Coronary artery (tissue), 2 donors: Measurements from ENCODE around the gene LTC4S.
A peak's percentile ranks its signal among the peaks of the same experiment; 100 is the strongest.

Experiments used
- DNase-seq: peaks from one replicate; pipeline ENCODE4 v3.0.0-alpha.2; 2017; ENCODE audit warnings: low spot score
- H3K27ac ChIP-seq, 2 donors: fragments of 200-600 bp; sonication (generic); one replicate each; pipeline ENCODE4 v1.5.1; 2016 to 2019
- H3K4me3 ChIP-seq: fragments of 200-600 bp; sonication (generic); 2 replicates; pipeline ENCODE4 v1.5.1; 2016; ENCODE audit warnings: mild to moderate bottlenecking, moderate library complexity
- TF ChIP-seq, protein P1 (sequence below): fragments of 200-600 bp; sonication (generic); IDR thresholded peaks from one replicate; pipeline ENCODE4 v1.5.1; 2019; ENCODE audit warnings: antibody characterized with exemption

Gene LTC4S

DNA sequence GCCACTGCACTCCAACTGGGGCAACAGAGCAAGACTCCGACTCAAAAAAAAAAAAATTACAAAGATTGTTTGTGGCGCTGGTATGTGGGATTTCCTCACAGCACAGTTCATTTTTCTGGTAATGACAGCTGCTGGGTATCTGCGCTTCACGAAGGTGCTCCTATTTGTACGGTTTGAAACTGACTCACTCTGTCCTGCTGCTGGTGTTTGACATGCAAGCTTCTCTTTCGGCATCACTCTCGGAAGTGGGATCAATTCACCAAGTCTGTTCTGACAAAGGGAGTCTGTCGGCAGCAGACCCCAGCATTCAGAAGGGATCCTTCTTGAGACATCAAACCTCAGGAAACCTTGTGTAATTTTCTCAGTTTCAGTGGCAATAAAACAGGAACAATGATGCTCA, 34.8 kb upstream of the LTC4S start:
- H3K27ac ChIP-seq, result no peak overlapping the region
- H3K4me3 ChIP-seq, result no peak overlapping the region
- DNase-seq, result no peak
- TF ChIP-seq, protein P1, sequence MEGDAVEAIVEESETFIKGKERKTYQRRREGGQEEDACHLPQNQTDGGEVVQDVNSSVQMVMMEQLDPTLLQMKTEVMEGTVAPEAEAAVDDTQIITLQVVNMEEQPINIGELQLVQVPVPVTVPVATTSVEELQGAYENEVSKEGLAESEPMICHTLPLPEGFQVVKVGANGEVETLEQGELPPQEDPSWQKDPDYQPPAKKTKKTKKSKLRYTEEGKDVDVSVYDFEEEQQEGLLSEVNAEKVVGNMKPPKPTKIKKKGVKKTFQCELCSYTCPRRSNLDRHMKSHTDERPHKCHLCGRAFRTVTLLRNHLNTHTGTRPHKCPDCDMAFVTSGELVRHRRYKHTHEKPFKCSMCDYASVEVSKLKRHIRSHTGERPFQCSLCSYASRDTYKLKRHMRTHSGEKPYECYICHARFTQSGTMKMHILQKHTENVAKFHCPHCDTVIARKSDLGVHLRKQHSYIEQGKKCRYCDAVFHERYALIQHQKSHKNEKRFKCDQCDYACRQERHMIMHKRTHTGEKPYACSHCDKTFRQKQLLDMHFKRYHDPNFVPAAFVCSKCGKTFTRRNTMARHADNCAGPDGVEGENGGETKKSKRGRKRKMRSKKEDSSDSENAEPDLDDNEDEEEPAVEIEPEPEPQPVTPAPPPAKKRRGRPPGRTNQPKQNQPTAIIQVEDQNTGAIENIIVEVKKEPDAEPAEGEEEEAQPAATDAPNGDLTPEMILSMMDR, result no peak

DNA sequence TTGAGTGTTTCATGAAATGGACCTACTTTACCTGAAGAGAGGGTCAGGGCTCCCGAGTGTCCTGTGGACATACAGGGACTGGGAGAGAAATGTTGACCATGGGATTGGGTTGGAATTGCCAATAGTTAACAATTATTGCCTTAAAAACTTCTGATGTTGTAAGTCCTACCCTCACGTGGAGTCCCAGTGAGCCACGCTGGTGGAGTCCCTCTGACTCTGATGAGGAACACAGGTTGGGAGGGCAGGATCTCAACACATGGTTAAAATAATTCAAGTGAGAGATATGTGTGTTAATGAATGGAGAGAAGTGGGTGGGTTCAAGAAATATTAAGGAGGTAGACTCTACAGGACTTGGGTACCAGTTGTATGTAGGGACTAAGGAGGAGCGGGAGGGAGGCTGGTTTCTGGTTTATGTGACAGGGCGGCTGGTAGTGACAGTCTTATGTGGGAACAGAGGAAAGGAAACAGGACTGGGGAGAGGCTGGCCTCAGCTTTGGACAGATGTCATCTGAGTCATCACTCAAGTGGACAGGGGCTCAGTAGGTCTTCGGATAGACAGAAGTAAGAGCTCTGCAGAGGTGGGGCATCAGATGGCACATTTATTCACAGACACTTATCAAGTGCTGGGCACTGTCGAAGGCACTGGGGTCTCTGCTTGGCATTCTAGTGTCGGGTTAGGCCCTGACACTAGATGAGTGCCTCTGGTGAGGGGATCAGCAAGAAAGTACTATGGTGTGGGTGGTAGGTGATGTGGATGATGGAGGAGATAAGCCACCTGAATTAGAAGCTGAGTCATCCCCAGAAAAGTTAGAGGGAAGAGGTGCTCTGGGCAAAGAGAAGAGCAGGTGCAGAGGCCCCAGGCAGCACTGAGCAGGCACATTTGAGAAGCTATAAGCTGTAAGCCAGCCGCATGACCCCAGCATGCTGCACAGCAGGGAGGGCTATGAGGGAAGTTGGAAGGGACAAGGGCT, 33.9 kb upstream of the LTC4S start:
- TF ChIP-seq, protein P1, result no peak
- no peak for DNase-seq
- Histone ChIP-seq H3K27ac (no peak overlapping the region), H3K4me3 (no peak overlapping the region)

DNA sequence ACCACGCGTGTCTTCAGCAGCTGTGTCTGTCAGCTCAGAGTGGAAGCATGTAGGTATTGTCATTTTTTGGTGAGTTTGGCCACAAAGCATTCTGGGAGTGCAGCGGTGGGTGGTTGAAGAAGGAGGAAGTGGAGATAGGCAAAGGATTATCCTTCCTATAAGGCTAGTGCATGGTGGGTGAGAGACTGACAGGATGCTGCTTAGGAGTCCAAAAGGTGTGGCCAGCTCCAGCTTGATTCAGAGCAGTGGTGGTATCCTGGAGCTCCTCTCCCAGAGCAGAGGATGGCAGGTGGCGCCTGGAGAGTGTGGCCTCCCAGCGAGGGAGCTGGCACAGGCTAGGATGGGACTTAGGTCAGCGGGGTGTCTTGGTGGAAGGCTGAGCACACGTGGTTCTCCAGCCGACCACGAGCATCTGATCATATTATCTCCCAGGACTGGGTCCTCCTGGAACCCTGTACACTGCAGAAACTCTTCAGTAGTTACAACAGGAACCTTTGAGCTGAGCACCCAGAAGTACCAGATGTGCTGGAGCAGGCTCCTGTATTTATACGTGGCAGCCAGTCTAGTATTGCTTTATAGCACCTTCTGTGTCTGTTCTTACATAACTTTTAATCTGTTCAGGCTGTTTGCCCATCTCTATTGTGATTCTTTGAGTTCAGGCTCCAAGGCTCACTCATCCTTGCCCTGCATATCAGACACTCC, 31.6 kb upstream of the LTC4S start:
- H3K27ac ChIP-seq, result peak overlapping the region in 1 of 2 donors; percentile 26
- TF ChIP-seq, protein P1, result no peak
- DNase-seq, result no peak
- H3K4me3 ChIP-seq, result no peak overlapping the region

DNA sequence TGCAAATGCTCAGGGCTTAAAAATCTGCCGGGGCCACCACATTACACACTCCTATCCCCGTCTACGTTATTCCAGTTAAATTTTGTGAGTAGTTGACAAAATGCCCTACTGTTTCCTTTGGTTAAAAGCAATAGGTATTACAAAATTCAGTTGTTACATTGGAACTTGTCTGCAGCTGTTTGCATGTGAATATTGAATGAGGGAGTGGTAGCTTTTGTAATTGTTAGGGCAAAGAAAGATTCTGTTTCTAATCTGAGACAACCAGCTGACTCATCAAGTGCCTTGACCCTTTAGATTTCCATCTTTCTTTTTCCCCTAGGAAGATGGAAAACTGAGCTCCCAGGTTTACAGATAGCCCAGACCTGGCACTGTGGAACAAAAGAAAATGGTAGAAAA, 31.0 kb upstream of the LTC4S start:
- no peak for DNase-seq
- H3K27ac ChIP-seq, result peak overlapping the region in 1 of 2 donors; percentile 26
- TF ChIP-seq, protein P1, result no peak
- H3K4me3 ChIP-seq, result no peak overlapping the region

DNA sequence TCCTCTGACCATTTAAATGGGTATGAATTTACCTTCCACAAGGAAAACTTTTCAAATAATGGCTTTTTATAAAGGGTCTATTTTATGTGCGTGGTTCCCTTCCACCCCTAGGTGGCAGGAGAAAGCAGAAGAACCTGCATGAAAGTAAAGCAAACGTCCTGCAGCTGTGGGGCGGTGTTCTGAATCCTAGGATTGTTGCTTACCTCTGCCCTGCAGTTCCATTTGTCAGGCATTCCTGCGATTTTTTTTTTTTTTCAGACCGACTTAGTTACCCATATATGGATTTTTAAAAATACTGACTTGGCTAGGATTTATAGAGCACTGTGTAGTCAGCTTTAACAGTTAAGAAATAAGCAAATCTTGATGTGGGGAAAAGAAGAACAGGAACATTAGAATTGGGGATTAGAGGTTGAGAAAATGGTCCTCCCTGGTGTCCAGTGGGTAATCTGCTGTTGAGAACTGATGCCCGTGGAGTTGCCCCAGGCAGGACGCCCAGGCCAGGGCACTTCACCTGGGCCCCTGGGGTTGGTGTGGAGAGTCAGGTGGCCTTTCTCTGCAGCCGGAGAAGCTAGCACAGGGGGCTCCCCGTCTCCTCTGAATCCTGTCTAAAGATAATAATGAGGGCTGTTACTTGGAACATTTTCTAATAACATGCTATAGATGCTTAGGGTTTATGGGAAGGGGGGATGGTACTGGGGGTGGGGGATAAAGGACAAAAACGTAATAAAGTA, 30.4 kb upstream of the LTC4S start:
- Histone ChIP-seq H3K4me3 (peak overlapping the region; percentile 15), H3K27ac (peak overlapping the region; percentile 11 to 85)
- DNase-seq, result no peak
- TF ChIP-seq, protein P1, result peak; percentile 75

DNA sequence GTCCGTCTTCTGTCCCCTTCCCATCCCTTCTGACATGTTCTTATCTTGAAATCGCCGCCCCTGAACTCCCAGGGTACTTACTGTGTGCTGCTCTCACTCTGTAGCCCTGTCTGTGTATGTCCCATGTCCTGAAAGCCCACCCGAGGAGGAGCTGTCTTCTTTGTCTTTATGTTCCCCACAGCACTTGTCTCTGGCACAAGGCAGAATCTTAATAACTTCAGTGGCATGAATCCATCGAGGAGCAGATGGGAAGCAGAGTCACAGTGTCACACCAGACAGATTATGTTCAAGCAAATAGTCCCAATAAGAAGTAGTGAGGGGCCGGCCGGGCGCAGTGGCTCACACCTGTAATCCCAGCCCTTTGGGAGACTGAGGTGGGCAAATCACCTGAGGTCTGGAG, 29.7 kb upstream of the LTC4S start:
- TF ChIP-seq, protein P1, result no peak
- H3K27ac ChIP-seq, result peak overlapping the region; percentile 7 to 85
- H3K4me3 ChIP-seq, result peak overlapping the region; percentile 15
- no peak for DNase-seq
